DND-41 (cell line): ENCODE results near the gene WNK2.

ENCODE experiments used
- ATAC-seq: fragments of 200-7000 bp; cut with Tn5 transposase; 3 replicates; pipeline ENCODE4 v1.9.1; 2021; ENCODE audit warnings: low read depth; ENCODE audit not compliant: insufficient read depth
- DNase-seq: peaks from one replicate; pipeline ENCODE4 v3.0.0-alpha.2; 2020
- H2AFZ ChIP-seq: 2 replicates; pipeline ENCODE4 v1.6.0; 2012; ENCODE audit warnings: low read depth, low read length
- H3K27ac ChIP-seq: 2 replicates; pipeline ENCODE4 v1.5.1; 2012; ENCODE audit warnings: low read length, inconsistent platforms
- H3K27me3 ChIP-seq: fragments of 200-600 bp; sonication (generic); 2 replicates; pipeline ENCODE4 v1.6.0; 2012; ENCODE audit warnings: low read length, mild to moderate bottlenecking, inconsistent platforms; ENCODE audit not compliant: insufficient read depth, poor library complexity
- H3K36me3 ChIP-seq: 2 replicates; pipeline ENCODE4 v1.5.1; 2012; ENCODE audit warnings: low read length, inconsistent platforms; ENCODE audit not compliant: insufficient read depth
- H3K4me1 ChIP-seq: 2 replicates; pipeline ENCODE4 v1.5.1; 2012; ENCODE audit warnings: mild to moderate bottlenecking, low read length; ENCODE audit not compliant: insufficient read depth
- H3K4me2 ChIP-seq: 2 replicates; pipeline ENCODE4 v1.6.0; 2012; ENCODE audit warnings: mild to moderate bottlenecking, moderate library complexity, low read length, inconsistent platforms; ENCODE audit not compliant: insufficient read depth
- H3K4me3 ChIP-seq, 2 experiments: fragments of 200-600 bp in 1 of 2; shearing (Covaris generic) in 1 of 2; 2 replicates each; pipeline ENCODE4 v1.5.1; 2012 to 2016; ENCODE audit warnings: inconsistent platforms in 2 of 2, low read length in 2 of 2, mild to moderate bottlenecking in 2 of 2, low read depth in 1 of 2, moderate library complexity in 1 of 2
- H3K79me2 ChIP-seq: 2 replicates; pipeline ENCODE4 v1.6.0; 2012; ENCODE audit warnings: low read length, inconsistent platforms; ENCODE audit not compliant: insufficient read depth
- H3K9ac ChIP-seq: 2 replicates; pipeline ENCODE4 v1.6.0; 2012; ENCODE audit warnings: low read depth, mild to moderate bottlenecking, inconsistent platforms, low read length, moderate library complexity
- H3K9me3 ChIP-seq: 2 replicates; pipeline ENCODE4 v1.5.1; 2012; ENCODE audit warnings: low read length, moderate library complexity, mild to moderate bottlenecking, inconsistent platforms; ENCODE audit not compliant: insufficient read depth, severe bottlenecking
- H4K20me1 ChIP-seq: 2 replicates; pipeline ENCODE4 v1.6.0; 2012; ENCODE audit warnings: low read length; ENCODE audit not compliant: insufficient read depth
- EZH2 ChIP-seq: IDR thresholded peaks from 3 replicates; pipeline ENCODE4 v1.6.1; 2012; ENCODE audit warnings: borderline replicate concordance, low read depth, mild to moderate bottlenecking, moderate library complexity, low read length, inconsistent platforms; ENCODE audit not compliant: severe bottlenecking
- TF ChIP-seq, protein P1 (sequence below): IDR thresholded peaks from 2 replicates; pipeline ENCODE4 v1.5.1; 2012; ENCODE audit warnings: borderline replicate concordance, low read length, moderate library complexity, mild to moderate bottlenecking; ENCODE audit not compliant: poor library complexity, severe bottlenecking; ENCODE audit errors: extremely low read depth

Gene WNK2

DNA sequence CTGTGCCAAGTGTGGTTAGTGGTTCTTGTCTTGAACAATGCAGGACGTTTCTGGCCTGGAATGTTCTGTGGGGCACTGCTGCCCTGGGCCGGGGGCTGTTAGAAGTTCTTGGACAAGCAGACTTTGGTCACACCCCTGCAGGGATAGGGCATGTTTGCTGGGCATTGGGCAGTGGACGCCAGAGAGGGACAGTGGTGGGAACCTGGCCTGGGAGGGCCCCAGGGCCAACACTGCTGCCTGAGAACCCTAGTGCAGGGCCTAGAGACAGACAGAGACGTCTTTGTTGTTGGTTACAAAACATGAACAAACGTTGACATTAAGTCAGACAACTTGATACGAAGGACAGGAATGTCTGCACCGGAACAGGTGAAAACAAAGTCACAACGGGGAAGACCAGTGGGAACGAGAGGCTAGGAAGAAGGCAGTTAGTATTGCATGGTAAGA, 57.0 kb downstream of the WNK2 start:
- Histone ChIP-seq H3K9me3 (peaks cover 4% of the 10 kb centered on the region), H4K20me1 (no peaks in the 10 kb centered on the region), H2AFZ (no peak overlapping the region), H3K4me2 (no peak overlapping the region), H3K27ac (no peak overlapping the region), H3K36me3 (no peaks in the 10 kb centered on the region), H3K4me1 (no peaks in the 10 kb centered on the region), H3K27me3 (no peaks in the 10 kb centered on the region), H3K79me2 (no peaks in the 10 kb centered on the region), H3K9ac (no peak overlapping the region), H3K4me3 (no peak overlapping the region)
- DNase-seq (no peak), ATAC-seq (no peak)
- TF ChIP-seq, protein P1, sequence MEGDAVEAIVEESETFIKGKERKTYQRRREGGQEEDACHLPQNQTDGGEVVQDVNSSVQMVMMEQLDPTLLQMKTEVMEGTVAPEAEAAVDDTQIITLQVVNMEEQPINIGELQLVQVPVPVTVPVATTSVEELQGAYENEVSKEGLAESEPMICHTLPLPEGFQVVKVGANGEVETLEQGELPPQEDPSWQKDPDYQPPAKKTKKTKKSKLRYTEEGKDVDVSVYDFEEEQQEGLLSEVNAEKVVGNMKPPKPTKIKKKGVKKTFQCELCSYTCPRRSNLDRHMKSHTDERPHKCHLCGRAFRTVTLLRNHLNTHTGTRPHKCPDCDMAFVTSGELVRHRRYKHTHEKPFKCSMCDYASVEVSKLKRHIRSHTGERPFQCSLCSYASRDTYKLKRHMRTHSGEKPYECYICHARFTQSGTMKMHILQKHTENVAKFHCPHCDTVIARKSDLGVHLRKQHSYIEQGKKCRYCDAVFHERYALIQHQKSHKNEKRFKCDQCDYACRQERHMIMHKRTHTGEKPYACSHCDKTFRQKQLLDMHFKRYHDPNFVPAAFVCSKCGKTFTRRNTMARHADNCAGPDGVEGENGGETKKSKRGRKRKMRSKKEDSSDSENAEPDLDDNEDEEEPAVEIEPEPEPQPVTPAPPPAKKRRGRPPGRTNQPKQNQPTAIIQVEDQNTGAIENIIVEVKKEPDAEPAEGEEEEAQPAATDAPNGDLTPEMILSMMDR: no peak
- no peak for TF ChIP-seq EZH2

DNA sequence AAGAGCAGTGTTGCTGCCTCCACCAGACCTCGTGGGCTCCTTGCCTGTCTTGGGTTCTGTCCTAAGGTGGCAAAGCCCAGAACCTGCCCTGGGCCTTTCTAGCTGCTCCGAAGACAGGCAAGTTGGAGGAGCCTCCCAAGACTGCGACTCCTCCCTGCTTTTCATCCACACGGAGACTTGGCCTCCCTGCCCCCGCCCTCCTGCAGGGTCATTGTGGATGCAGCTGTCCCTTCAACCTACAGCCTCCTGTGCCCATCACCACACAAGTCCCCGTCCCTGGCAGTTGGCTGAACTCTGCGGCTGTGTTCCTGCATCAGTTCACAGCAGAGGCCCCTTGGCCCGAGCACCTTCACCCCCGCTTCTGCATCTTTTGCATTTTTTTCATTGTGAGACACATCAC, 59.2 kb downstream of the WNK2 start:
- Histone ChIP-seq H3K79me2 (no peaks in the 10 kb centered on the region), H3K27ac (no peak overlapping the region), H3K4me3 (no peak overlapping the region), H3K9ac (no peak overlapping the region), H4K20me1 (no peaks in the 10 kb centered on the region), H2AFZ (no peak overlapping the region), H3K9me3 (no peaks in the 10 kb centered on the region), H3K4me1 (no peaks in the 10 kb centered on the region), H3K36me3 (no peaks in the 10 kb centered on the region), H3K27me3 (no peaks in the 10 kb centered on the region), H3K4me2 (no peak overlapping the region)
- no peak for DNase-seq
- no peak for ATAC-seq
- TF ChIP-seq EZH2: no peak

DNA sequence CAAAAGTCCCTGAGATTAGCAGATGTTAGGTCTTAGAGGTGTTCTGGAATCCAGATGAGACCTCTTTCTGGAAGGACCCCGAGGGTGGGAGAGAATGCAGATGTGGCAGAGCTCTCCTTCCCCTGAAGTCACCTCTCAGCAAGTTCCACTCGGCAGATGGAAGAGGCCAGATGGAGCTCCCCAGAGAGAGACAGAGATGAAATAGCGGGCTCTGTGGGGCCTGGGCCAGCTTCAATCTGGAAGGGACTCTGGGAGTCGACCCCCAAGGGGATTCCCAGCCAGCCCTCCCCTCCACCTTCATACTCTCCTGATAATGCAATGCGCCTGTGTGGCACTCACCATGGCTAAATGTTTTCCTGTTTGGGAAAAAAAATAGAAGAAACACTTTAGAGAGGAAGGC, 60.2 kb downstream of the WNK2 start:
- H3K9ac ChIP-seq: no peak overlapping the region
- H4K20me1 ChIP-seq: no peaks in the 10 kb centered on the region
- H3K36me3 ChIP-seq: no peaks in the 10 kb centered on the region
- DNase-seq: no peak
- H3K27me3 ChIP-seq: no peaks in the 10 kb centered on the region
- H3K4me2 ChIP-seq: no peak overlapping the region
- H3K27ac ChIP-seq: no peak overlapping the region
- H2AFZ ChIP-seq: no peak overlapping the region
- TF ChIP-seq EZH2: no peak
- TF ChIP-seq, protein P1: no peak
- H3K79me2 ChIP-seq: no peaks in the 10 kb centered on the region
- no peaks in the 10 kb centered on the region for H3K4me1 ChIP-seq
- H3K9me3 ChIP-seq: no peaks in the 10 kb centered on the region
- ATAC-seq: no peak
- no peak overlapping the region for H3K4me3 ChIP-seq

DNA sequence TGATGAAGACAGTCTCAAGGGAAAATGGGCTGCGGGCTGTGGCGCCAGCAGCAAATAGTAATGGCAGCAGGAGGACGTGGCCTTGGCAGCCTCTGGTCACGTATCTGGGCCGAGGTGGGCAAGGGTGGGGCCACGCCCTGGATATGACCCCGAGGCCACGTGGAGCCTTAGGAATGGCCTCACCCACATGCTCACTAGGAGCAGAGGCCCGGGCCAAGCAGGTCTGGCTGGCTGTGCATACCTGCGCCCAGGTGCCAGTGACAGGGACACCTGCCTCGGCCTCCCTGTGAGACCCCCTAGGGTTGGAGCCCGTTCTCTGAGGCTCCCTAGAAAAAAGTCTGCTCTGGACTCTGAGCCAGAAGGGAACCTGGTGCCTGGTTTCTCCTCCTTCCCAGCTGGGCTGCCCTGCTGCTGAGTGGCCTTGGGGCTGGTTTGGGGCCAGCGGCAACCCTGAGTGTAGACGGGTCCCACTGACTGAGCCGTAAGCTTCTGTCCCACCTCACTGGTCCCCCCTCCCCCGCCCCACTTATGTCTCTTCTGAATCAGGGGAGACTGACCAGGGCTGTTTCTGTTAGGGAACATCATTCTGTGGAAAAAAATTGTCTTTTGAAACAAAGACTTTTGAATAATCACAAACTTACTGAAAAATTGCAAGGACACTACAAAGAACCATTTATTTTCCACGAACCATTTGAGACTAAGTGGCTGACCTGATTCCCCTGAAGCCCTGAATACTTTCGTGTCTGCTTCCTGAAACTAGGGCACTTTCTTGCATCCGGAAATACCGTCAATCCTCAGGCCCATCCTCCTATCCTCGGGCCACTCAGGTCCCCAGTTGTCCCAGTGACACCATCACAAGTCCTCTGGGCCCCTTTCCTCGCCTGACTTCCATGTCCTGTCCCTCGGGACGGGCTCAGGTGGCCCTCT, 60.8 kb downstream of the WNK2 start:
- ATAC-seq: no peak
- H2AFZ ChIP-seq: no peak overlapping the region
- H3K27me3 ChIP-seq: no peaks in the 10 kb centered on the region

More for the DNA sequence above, 60.8 kb downstream of the WNK2 start:
- no peak for DNase-seq
- Histone ChIP-seq H3K9me3 (no peaks in the 10 kb centered on the region), H3K36me3 (no peaks in the 10 kb centered on the region), H4K20me1 (no peaks in the 10 kb centered on the region), H3K4me3 (no peak overlapping the region), H3K4me1 (no peaks in the 10 kb centered on the region), H3K9ac (no peak overlapping the region), H3K4me2 (no peak overlapping the region), H3K27ac (no peak overlapping the region), H3K79me2 (no peaks in the 10 kb centered on the region)
- TF ChIP-seq, protein P1: no peak
- TF ChIP-seq EZH2: no peak
